HFF-Myc (cell line): ENCODE results near the gene HYAL3.
"Not testable (repeated sequence)": the region's sequence is repeated elsewhere in the genome, so short reads cannot be mapped to it uniquely, and the experiment has no call there.

Experiments
- DNase-seq: peaks from one replicate; pipeline ENCODE4 v3.0.0-alpha.2; 2011; ENCODE audit warnings: low read depth; ENCODE audit errors: extremely low read depth
- H3K4me3 ChIP-seq: replicated peaks from 2 replicates; pipeline ENCODE4 v1.5.1; 2011; ENCODE audit warnings: low read depth, mild to moderate bottlenecking, control low read depth, low read length
- CTCF ChIP-seq: IDR thresholded peaks from 2 replicates; pipeline ENCODE4 v1.5.1; 2012; ENCODE audit warnings: mild to moderate bottlenecking, low read depth, low read length, control low read depth; ENCODE audit errors: missing control alignments

HYAL3 gene

GRCh38 chr3:50264383-50264963, 34.7 kb downstream of the HYAL3 start:
- DNase-seq, result peak; percentile 65
- no peak for TF ChIP-seq CTCF
- no peak overlapping the region for H3K4me3 ChIP-seq

GRCh38 chr3:50263478-50264382, 35.5 kb downstream of the HYAL3 start:
- TF ChIP-seq CTCF, result no peak
- H3K4me3 ChIP-seq, result no peak overlapping the region
- DNase-seq, result no peak

DNA sequence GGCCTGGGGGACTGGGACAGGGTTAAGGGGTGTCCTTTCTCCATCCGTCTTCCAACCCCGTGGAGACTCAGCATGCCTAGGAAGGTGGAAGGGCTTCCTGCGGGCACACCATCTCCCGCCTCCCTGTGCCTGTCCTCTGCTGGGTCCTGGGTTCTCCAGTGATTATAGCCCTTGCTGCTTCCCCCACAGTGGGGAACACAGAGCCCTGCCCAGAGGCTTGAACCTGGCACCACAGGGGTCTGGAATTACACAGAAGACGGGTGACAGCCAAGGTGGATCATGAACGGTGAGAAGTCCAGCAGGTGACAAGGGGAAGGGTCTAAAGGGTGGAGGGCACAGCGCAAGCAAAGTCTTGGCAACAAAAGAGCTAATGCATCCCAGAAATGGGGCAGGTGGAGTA, 36.4 kb downstream of the HYAL3 start:
- DNase-seq, result no peak
- no peak for TF ChIP-seq CTCF
- no peak overlapping the region for H3K4me3 ChIP-seq

DNA sequence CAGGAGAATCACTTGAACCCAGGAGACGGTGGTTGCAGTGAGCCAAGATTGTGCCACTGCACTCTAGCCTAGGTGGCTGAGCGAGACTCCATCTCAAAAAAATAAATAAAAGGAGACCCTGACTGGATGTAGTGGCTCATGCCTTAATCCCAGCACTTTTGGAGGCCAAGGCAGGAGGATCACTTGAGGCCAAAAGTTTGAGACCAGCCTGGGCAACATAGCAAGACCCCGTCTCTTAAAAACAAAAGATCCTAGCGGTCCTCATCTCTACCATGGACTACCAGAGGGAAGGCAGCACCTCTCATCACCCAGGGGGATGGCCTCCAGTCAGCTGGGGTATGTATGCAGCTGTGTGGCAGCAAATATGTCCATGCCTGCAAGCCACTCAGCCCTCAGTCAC, 37.0 kb downstream of the HYAL3 start:
- not testable (repeated sequence) for DNase-seq, H3K4me3 ChIP-seq

GRCh38 chr3:50261505-50261904, 37.7 kb downstream of the HYAL3 start:
- TF ChIP-seq CTCF, result no peak
- DNase-seq, result no peak
- H3K4me3 ChIP-seq, result no peak overlapping the region

DNA sequence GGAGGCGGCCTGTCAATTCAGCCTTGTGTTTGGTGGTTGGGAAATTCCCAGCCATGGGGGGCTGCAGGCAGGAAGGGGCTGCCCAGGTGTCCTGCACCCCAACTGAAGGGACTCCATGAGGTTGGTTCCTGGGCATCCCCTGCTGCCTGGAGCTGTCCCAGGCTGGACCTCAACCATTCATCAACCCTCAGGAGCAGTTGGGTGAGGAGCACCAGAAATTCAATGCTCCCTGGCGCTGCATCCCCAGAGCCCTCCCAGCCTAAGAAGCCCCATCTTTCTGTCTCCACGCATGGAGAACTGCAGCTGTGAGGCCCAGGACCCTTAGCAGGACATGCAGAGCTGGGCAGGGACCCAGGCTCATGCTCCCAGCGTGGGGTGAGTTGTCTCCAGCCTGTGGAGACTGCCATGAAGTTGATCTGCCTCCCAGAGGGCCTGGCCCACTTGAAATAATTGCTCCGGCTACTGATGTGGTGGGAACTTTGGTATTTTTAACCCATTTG, 38.2 kb downstream of the HYAL3 start:
- no peak for DNase-seq
- no peak for TF ChIP-seq CTCF
- peak overlapping the region; percentile 51 for H3K4me3 ChIP-seq
